ENCODE measurements around the gene LAMTOR5.
A peak's percentile ranks its signal among the peaks of the same experiment; 100 is the strongest.

The LAMTOR5 gene

DNA sequence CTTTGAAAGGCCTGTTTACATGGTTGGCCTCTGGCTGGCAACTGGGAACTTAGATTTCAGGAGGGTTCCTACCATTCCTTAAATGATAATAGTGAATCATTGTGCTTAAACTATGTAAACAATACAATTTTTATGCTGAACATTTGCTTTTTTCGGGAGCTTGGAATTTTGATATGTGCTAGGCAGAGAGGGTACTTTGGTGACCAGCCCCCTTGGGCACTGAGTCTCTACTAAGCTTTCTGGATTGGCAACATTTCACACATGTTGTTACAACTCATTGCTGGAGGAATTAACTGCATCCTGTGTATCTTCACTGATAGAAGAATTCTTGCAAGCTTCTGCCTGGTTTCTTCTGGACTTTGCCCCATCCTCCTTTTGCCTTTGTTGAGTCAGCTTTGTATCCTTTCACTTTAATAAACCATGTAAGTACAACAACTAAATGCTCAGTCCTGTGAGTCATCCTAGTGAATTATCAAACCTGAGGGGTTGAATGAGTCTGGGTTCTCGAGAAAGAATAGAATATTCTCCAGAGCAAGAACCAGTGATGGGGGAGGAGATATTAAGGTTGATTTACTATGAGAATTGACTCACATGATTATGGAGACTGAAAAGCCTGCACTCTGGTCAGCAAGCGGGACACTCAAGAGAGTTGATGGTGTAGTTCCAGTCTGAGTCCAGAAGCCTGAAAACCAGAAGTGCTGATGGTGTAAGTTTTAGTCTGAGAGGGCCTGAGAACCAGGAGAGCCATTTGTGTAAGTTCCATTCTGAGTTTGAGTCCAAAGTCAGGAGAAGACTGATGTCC, 13.6 kb downstream of the LAMTOR5 start:
- FAIRE-seq (no peak), DNase-seq (ENCODE audit: extremely low spot score, insufficient read length, low read depth) (no peak)

DNA sequence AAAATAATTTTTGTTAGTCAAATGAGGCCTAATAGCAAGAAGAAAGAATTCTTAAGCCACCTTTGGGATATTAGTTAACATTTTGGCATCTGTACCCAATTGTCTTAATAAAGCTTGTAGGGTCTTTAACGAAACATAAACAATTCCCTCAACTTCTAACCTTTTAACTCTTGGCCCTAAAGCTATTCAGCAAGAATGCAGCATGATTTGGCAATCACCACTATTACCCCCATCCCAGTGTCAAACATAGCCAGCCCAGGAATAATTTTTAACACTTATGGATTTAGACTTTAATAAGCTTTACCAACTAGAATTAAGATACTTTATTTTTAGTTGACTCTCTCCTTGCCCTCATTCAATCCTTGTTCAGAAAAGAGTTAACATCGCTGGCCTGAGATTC, 14.2 kb downstream of the LAMTOR5 start:
- DNase-seq (ENCODE audit: extremely low spot score, insufficient read length, low read depth) (no peak), FAIRE-seq (no peak)

DNA sequence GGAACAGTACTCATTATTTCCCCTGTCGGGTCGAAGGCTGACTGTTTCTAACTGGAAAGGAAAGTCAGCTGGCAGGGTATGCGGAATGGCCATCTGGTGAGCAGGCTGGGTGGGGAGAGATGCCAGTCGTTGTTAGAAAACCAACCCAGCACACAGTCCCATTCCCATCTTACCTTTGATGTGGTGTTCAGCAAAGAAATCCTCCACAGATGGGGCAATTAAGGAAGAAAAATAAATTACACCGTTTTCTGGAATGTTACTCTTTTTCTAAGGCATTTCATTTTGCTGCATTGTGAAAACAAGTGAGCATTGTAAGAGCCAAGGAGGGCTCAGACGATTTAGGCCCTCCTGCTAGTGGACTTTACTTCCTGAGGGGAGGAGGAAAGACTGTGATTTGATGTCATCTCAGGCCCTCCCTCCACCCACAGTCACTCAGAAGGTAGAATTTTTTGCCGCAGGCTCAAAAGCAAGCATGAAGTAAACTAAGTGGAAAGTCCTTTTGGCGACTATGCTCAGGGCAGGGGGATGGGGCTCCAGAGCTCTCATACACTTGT, 16.7 kb downstream of the LAMTOR5 start, which contains the start of gene SLC16A4:
Gene SLC16A4, minus strand, starts transcription at position 335 of the 554 bp plus-strand sequence. CDS start 1,703 bp downstream, outside the sequence.
- FAIRE-seq = no peak

DNA sequence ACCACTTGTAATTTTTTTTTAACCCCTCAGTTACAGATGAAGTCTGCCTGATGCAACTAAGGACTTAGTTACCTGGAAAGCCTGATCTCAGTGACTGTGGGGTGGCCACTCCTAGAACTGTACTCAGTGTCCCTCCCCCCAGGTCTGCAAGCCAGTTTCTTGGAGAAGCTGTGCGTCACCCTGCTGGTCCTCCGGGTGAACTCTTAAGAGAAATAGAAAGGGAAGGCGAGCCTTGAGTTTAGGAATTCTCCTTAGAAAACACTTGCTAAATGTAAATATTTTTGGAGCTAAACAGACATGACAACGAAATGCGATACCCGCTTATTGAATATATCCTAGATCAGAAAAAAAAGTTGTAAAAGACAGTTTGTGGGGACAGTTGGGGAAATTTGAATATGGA, 17.4 kb downstream of the LAMTOR5 start:
- no peak for FAIRE-seq
- no peak for DNase-seq (ENCODE audit: extremely low spot score, insufficient read length, low read depth)

More for the DNA sequence above, 16.7 kb downstream of the LAMTOR5 start, which contains the start of gene SLC16A4:
- DNase-seq (ENCODE audit: extremely low spot score, insufficient read length, low read depth) = no peak

DNA sequence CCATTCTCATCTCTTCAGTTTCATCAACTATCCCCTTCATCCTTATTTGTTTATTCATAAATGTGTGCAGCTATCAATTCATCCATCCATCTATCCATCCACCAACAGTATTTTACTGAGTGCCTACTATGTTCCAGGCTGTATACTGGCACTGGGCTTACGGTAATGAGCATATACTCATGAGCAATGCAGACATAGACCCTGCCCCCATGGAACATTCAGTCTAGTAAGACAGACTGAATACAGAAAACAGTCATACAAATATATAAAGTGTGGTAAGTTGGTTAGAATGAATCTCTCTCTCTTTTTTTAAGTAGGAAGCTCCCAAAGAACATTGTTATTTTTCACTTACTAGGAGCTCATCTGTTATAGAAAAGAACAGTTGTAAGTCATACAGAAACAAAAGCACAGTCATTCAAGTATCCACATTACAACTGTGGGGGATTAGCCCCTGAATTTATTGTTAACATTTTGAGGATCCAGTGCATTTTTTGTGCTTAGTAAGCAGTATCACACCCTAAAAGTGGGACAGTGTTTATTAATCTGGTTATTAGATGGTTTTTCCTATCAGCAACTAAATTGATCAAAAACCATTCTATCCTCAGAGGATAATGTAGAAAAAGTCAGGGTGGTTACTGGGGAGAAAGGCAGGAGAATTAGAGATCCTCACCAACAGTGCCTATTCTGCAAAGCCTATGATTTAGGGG, 20.3 kb downstream of the LAMTOR5 start:
- FAIRE-seq = no peak
- no peak for DNase-seq (ENCODE audit: extremely low spot score, insufficient read length, low read depth)

DNA sequence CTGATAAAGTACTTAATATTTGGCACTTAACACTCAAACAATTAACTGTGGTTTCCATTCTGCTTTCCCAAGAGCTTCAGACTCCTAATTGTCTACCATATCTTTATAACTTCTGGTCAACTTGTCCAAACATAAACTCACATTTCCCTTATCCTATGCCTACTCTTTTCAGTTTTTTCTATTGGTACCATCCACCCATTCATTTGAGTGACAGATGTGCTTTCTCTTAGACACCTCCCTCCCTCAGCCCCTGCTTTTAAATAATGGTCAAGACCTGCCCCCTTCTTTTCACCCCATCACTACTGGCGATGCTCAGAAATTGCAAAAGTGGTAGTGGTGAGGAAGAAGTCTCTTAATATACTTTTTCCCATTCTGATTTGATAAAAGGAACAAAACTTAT, 22.1 kb downstream of the LAMTOR5 start:
- DNase-seq (ENCODE audit: extremely low spot score, insufficient read length, low read depth) (no peak), FAIRE-seq (no peak)

DNA sequence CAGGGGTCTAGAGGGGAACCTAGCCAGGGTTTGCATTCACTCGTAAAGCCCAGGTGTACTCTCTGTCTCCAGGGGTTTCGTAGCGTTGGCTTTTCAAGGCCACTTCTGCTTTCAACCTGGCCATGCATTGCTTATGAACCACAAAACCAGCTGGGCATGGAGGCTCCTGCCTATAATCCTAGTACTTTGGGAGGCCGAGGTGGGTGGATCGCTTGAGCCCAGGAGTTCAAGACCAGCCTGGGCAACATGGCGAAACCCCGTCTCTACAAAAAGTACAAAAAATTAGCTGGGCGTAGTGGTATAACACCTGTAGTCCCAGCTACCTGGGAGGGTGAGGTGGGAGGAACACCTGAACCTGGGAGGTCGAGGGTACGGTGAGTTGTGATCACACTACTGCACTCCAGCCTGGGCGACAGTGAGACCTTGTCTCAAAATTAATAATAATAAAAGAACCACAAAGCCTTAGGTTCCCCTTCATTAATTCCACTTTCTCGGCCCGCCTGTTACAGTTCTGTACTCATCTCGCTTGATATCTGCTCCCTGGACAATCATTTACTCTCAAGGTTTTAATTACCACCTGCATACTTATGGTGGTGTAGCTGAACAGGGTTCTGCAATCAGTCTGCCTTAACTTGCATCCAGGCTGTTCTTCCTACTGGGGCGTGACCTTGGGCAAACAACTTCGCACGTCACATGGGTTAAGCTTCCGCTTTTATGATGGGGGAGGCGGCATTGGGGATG, 22.7 kb downstream of the LAMTOR5 start:
- peak; percentile 28 for DNase-seq (ENCODE audit: extremely low spot score, insufficient read length, low read depth)
- peak; percentile 92 for FAIRE-seq

DNA sequence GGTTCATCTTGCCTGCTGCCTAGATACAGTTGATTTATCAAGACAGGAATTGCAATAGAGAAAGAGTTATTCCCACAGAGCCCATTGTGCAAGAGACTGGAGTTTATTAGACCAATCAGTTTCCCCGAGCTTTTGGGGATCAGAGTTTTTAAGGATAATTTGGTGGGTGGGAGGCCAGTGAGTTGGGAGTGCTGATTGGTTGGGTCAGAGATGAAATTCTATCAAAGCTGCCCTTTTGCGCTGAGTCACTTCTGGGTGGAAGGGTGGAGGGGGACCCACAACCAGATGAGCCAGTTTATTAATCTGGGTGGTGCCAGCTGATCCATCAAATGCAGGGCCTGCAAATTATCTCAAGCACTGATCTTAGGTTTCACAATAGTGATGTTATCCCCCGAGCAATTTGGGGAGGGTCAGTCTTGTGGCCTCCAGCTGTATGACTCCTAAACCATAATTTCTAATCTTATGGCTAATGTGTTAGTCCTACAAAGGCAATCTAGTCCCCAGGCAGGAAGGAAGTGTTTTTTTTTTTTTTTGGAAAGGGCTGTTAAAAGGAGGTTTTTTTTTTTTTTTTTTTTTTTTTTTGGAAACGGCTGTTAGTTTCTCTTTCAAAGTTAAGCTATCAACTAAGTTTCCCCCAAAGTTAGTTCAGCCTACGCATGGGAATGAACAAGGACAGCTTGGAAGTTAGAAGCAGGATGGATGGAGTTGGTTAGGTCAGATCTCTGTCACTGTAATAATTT, 24.1 kb downstream of the LAMTOR5 start:
- DNase-seq (ENCODE audit: extremely low spot score, insufficient read length, low read depth) (no peak), FAIRE-seq (peak; percentile 63)

DNA sequence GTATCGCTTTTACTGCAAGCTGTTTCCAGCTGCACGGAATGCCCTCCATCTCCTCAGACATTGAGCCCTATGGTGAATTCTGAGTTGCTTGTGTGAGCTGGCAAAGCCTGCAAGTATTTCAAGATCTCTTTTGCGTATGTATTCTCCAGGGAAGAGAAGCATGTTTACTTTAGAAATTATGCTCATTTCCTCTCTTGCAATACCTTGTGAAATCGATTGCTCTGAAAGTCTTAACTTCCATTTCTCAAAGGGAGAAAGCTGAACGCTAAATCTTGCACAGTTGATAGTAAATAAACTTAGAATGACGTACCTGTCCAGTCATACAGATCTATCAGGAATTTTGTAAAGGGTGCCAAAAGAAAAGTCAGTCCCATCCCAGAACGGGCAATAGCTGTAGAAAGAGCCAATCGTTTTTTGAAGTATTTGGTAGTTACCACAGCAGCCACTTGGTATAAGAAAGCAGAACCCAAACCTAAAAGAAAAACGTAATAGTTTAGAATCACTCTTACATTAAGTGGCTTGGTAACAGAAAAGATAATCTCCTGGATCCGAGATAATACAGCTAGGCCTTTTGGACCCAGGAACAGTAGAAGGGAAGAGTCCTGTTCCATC, 26.7 kb downstream of the LAMTOR5 start:
- FAIRE-seq (peak; percentile 54), DNase-seq (ENCODE audit: extremely low spot score, insufficient read length, low read depth) (no peak)

DNA sequence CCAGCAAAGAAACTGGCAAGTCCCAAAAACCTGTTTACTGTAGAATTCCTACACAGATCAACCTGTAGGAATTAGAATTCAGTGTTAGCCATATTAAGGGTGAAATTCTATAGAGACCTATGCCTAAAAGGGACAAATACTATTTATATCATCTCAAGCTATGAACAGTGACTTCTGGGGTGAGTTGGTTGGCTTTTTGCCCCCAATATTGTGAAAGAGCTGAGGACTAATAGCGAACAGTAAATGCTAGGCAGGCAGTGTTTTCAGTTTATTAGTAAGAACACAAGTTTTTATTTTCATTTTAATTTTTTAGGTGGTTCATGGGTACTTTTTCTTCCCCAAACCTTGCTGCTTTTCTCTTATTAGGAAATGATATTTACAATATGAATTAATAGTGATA, 32.0 kb downstream of the LAMTOR5 start:
- FAIRE-seq (no peak), DNase-seq (ENCODE audit: extremely low spot score, insufficient read length, low read depth) (no peak)

DNA sequence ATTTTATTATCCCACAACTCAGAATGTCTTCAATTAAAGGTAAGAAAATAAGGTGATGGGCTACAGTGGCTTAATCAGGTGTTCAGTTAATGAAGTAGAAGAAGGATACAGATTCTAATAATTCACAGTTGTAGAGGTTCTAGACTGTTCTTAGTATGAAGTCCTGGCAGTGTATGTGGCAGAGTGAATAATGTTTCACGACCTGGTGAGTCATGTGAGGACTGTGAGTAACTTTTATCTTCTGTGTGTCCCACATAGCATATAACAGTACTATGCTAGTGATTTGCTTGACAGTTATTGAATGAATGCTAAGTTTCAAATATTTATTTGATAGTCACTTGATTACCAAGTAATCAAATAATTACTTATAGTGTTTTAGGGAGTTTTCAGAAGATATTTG, 36.7 kb downstream of the LAMTOR5 start:
- DNase-seq (ENCODE audit: extremely low spot score, insufficient read length, low read depth) = no peak
- FAIRE-seq = no peak

DNA sequence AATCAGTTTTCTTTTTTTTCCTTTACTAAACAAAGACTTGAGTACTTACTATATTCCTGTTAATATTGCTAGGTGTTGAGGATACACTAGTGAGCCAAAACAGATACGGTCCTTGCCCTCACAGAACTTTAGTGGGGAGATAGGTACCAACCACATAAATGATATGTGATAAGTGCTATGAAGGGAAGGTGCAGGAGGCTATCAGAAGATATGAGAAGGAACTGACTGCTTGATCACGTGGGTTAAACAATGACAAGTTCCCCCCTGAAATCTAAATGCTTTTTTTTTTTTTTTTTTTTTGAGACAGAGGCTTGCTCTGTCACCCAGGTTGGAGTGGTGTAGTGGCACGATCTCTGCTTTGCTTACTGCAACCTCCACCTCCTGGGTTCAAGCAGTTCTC, 43.3 kb downstream of the LAMTOR5 start:
- DNase-seq (ENCODE audit: extremely low spot score, insufficient read length, low read depth) (no peak), FAIRE-seq (no peak)

DNA sequence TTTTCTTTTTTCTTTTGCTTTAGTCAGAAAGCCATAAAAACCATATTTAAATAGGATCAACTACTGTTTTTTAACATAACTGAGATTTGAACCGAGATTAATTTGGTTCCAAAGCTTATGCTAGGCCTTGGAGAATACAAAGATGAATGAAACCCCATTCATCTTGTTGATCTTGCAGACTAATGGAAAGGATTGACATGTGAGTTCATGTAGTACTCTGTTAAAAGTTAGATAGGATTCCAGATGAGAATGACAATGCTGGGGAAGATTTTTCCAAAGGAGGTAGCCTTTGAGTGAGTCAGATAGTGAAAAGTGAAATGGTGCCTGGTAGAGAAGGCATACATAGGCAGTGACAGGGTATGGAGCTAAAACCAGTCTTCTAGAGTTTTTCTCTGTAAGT, 45.6 kb downstream of the LAMTOR5 start:
- DNase-seq (ENCODE audit: extremely low spot score, insufficient read length, low read depth) (no peak), FAIRE-seq (no peak)

DNA sequence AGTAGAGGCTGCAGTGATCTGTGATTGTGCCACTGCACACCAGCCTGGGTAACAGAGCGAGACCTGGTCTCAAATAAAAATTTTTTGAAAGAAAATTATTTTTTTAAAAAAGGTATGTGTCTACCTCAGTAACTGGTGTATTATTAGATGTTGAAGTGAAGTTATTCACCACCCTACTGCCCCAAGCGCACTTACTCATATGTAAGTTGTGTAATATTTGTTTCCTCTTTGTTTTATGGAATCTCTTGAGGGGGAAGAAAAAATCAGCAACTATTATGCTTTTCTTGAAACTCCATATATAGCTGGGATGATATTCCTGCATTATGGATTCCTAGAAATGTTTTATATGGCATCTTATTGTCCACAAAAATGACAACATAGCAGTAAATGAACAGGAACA, 47.1 kb downstream of the LAMTOR5 start:
- DNase-seq (ENCODE audit: extremely low spot score, insufficient read length, low read depth) (no peak), FAIRE-seq (no peak)

DNA sequence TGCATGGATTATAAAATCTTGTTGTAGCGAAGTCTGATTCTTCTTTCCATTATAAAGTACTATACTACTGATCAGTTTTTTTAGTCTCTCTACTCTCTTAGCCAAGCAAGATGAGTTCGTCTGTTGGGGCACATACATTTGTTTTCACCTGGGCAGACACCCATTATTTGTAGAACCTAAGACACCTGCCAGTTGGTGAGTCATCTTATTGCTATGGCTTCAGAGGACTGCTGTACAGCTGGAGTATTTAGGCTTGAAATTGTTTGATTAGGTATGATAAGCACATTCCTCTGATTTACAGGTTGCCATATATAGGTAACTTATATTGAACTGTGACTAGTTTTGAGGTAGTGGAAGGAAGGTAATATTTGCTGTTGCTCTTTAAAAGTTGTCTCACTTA, 51.1 kb downstream of the LAMTOR5 start:
- DNase-seq (ENCODE audit: extremely low spot score, insufficient read length, low read depth) (no peak), FAIRE-seq (peak; percentile 44)

DNA sequence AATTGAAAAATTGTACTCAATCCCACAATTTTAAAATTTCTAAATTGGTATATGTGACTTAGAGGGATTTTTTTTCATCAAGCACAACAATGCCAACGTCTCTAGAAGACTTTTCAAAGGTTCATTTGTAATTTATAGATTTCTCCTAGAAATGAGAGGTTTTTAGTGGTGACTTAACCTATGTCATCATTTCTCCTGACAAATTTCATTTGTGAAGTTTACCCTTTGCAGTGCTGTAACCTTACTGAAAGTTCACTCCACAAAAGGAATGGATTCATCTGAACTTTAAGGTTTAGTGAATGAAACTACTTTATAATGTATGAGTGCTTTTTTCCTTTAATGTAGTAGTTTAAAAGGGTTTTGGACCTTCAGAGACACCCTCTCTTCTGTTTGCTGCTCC, 52.2 kb downstream of the LAMTOR5 start:
- DNase-seq (ENCODE audit: extremely low spot score, insufficient read length, low read depth) (no peak), FAIRE-seq (no peak)

Measured in GM18507 (cell line).